ENCODE results near the gene TSPAN14. TPM values are rescaled to one million over a fixed set of nuclear protein-coding genes. Genes with fewer than 3 reads are reported as not detected.

Gene TSPAN14
- total and polyA plus RNA-seq, 5 donors from 2014 or later: 157 to 270 (median 190) TPM

GRCh38 chr10:80453056-80453841 is 861 bp upstream of the TSPAN14 start:
- Mint-ChIP-seq H3K27ac (peak overlapping the region in 2 of 3 donors; percentile 95 to 97), H3K27me3 (no peaks in the 10 kb centered on the region), H3K4me3 (peak overlapping the region in 2 of 4 donors; percentile 91 to 92), H3K9me3 (no peaks in the 10 kb centered on the region), H3K4me1 (peaks cover 8 to 36% (median 18%) of the 10 kb centered on the region in 4 donors), H3K36me3 (peaks cover 6% of the 10 kb centered on the region)
- H3K27ac ChIP-seq (ENCODE audit: insufficient read depth, low read length, poor library complexity, severe bottlenecking): peak overlapping the region; percentile 80
- H3K4me1 ChIP-seq (ENCODE audit: control insufficient read depth, insufficient read depth, low read length, poor library complexity, severe bottlenecking): peaks cover 29% of the 10 kb centered on the region
- no peaks in the 10 kb centered on the region for H3K27me3 ChIP-seq (ENCODE audit: control insufficient read depth, insufficient read depth, low read length)
- H3K4me3 ChIP-seq (ENCODE audit: low read depth, low read length): no peak overlapping the region
- H3K36me3 ChIP-seq (ENCODE audit: control insufficient read depth, insufficient read depth, low read length): peaks cover 2% of the 10 kb centered on the region
- DNase-seq (no peak), ATAC-seq (ENCODE audit: low read depth in 2 of 2) (no peak)
- H3K9me3 ChIP-seq (ENCODE audit: control insufficient read depth in 2 of 2, low read length in 2 of 2): no peaks in the 10 kb centered on the region

- H3K4me3 ChIP-seq (ENCODE audit: low read depth, low read length): peak overlapping the region; percentile 91
- no peak for DNase-seq
- Mint-ChIP-seq H3K4me1 (peaks cover 3 to 48% (median 25%) of the 10 kb centered on the region in 4 donors), H3K9me3 (no peaks in the 10 kb centered on the region), H3K27ac (peak overlapping the region; percentile 89 to 98 (median 91)), H3K4me3 (peak overlapping the region; percentile 79 to 100 (median 97)), H3K27me3 (no peaks in the 10 kb centered on the region), H3K36me3 (peaks cover 6% of the 10 kb centered on the region)
- peak overlapping the region; percentile 84 for H3K27ac ChIP-seq (ENCODE audit: insufficient read depth, low read length, poor library complexity, severe bottlenecking)
- no peaks in the 10 kb centered on the region for H3K9me3 ChIP-seq (ENCODE audit: control insufficient read depth in 2 of 2, low read length in 2 of 2)
- H3K36me3 ChIP-seq (ENCODE audit: control insufficient read depth, insufficient read depth, low read length): peaks cover 2% of the 10 kb centered on the region
- no peaks in the 10 kb centered on the region for H3K27me3 ChIP-seq (ENCODE audit: control insufficient read depth, insufficient read depth, low read length)
- ATAC-seq (ENCODE audit: low read depth in 2 of 2): peak; percentile 1 to 6
- peaks cover 44% of the 10 kb centered on the region for H3K4me1 ChIP-seq (ENCODE audit: control insufficient read depth, insufficient read depth, low read length, poor library complexity, severe bottlenecking)
Measured at GRCh38 chr10:80454513-80455460, 677 bp downstream of the TSPAN14 start.

- Mint-ChIP-seq H3K4me1 (peaks cover 5 to 57% (median 34%) of the 10 kb centered on the region in 4 donors), H3K27me3 (no peaks in the 10 kb centered on the region), H3K36me3 (peaks cover 7% of the 10 kb centered on the region), H3K27ac (peak overlapping the region; percentile 89 to 98 (median 91)), H3K4me3 (peak overlapping the region; percentile 79 to 100 (median 97)), H3K9me3 (no peaks in the 10 kb centered on the region)
- peaks cover 4% of the 10 kb centered on the region for H3K36me3 ChIP-seq (ENCODE audit: control insufficient read depth, insufficient read depth, low read length)
- DNase-seq (no peak), ATAC-seq (ENCODE audit: low read depth in 2 of 2) (no peak)
- no peaks in the 10 kb centered on the region for H3K9me3 ChIP-seq (ENCODE audit: control insufficient read depth in 2 of 2, low read length in 2 of 2)
- peak overlapping the region; percentile 84 for H3K27ac ChIP-seq (ENCODE audit: insufficient read depth, low read length, poor library complexity, severe bottlenecking)
- H3K4me1 ChIP-seq (ENCODE audit: control insufficient read depth, insufficient read depth, low read length, poor library complexity, severe bottlenecking): peaks cover 53% of the 10 kb centered on the region
- no peaks in the 10 kb centered on the region for H3K27me3 ChIP-seq (ENCODE audit: control insufficient read depth, insufficient read depth, low read length)
- H3K4me3 ChIP-seq (ENCODE audit: low read depth, low read length): peak overlapping the region; percentile 91
Measured at GRCh38 chr10:80455461-80456349, 1.6 kb downstream of the TSPAN14 start.

- Histone ChIP-seq H3K27me3 (ENCODE audit: control insufficient read depth, insufficient read depth, low read length) (no peaks in the 10 kb centered on the region), H3K4me1 (ENCODE audit: control insufficient read depth, insufficient read depth, low read length, poor library complexity, severe bottlenecking) (peaks cover 73% of the 10 kb centered on the region), H3K36me3 (ENCODE audit: control insufficient read depth, insufficient read depth, low read length) (peaks cover 6% of the 10 kb centered on the region), H3K4me3 (ENCODE audit: low read depth, low read length) (peak overlapping the region; percentile 93), H3K9me3 (ENCODE audit: control insufficient read depth in 2 of 2, low read length in 2 of 2) (no peaks in the 10 kb centered on the region), H3K27ac (ENCODE audit: insufficient read depth, low read length, poor library complexity, severe bottlenecking) (peak overlapping the region; percentile 80)
- peaks cover 11 to 77% (median 54%) of the 10 kb centered on the region in 4 donors for H3K4me1 Mint-ChIP-seq
- H3K9me3 Mint-ChIP-seq: no peaks in the 10 kb centered on the region
- ATAC-seq (ENCODE audit: low read depth in 2 of 2) (no peak), DNase-seq (no peak)
- H3K27me3 Mint-ChIP-seq: no peaks in the 10 kb centered on the region
- H3K4me3 Mint-ChIP-seq: peak overlapping the region; percentile 79 to 100 (median 97)
- H3K36me3 Mint-ChIP-seq: peaks cover 18% of the 10 kb centered on the region
- peak overlapping the region; percentile 89 to 98 (median 91) for H3K27ac Mint-ChIP-seq
Measured at GRCh38 chr10:80457554-80458262, 3.6 kb downstream of the TSPAN14 start.

GRCh38 chr10:80458263-80458625 is 4.1 kb downstream of the TSPAN14 start:
- H3K27ac ChIP-seq (ENCODE audit: insufficient read depth, low read length, poor library complexity, severe bottlenecking): peak overlapping the region; percentile 80
- Mint-ChIP-seq H3K27me3 (no peaks in the 10 kb centered on the region), H3K4me3 (peak overlapping the region; percentile 79 to 100 (median 97)), H3K27ac (peak overlapping the region; percentile 89 to 98 (median 91)), H3K9me3 (no peaks in the 10 kb centered on the region), H3K36me3 (peaks cover 19% of the 10 kb centered on the region), H3K4me1 (peaks cover 13 to 80% (median 57%) of the 10 kb centered on the region in 4 donors)
- no peaks in the 10 kb centered on the region for H3K9me3 ChIP-seq (ENCODE audit: control insufficient read depth in 2 of 2, low read length in 2 of 2)
- H3K27me3 ChIP-seq (ENCODE audit: control insufficient read depth, insufficient read depth, low read length): no peaks in the 10 kb centered on the region
- ATAC-seq (ENCODE audit: low read depth in 2 of 2) (no peak), DNase-seq (no peak)
- H3K4me3 ChIP-seq (ENCODE audit: low read depth, low read length): peak overlapping the region; percentile 93
- peaks cover 7% of the 10 kb centered on the region for H3K36me3 ChIP-seq (ENCODE audit: control insufficient read depth, insufficient read depth, low read length)
- peaks cover 79% of the 10 kb centered on the region for H3K4me1 ChIP-seq (ENCODE audit: control insufficient read depth, insufficient read depth, low read length, poor library complexity, severe bottlenecking)

- H3K27me3 ChIP-seq (ENCODE audit: control insufficient read depth, insufficient read depth, low read length): no peaks in the 10 kb centered on the region
- ATAC-seq (ENCODE audit: low read depth in 2 of 2): no peak
- H3K27ac ChIP-seq (ENCODE audit: insufficient read depth, low read length, poor library complexity, severe bottlenecking): peak overlapping the region; percentile 80
- no peak for DNase-seq
- Mint-ChIP-seq H3K4me1 (peaks cover 17 to 80% (median 61%) of the 10 kb centered on the region in 4 donors), H3K9me3 (no peaks in the 10 kb centered on the region), H3K27me3 (no peaks in the 10 kb centered on the region), H3K4me3 (peak overlapping the region; percentile 79 to 100 (median 97)), H3K27ac (peak overlapping the region; percentile 89 to 98 (median 91)), H3K36me3 (peaks cover 23% of the 10 kb centered on the region)
- peaks cover 11% of the 10 kb centered on the region for H3K36me3 ChIP-seq (ENCODE audit: control insufficient read depth, insufficient read depth, low read length)
- peak overlapping the region; percentile 93 for H3K4me3 ChIP-seq (ENCODE audit: low read depth, low read length)
- no peaks in the 10 kb centered on the region for H3K9me3 ChIP-seq (ENCODE audit: control insufficient read depth in 2 of 2, low read length in 2 of 2)
- H3K4me1 ChIP-seq (ENCODE audit: control insufficient read depth, insufficient read depth, low read length, poor library complexity, severe bottlenecking): peaks cover 80% of the 10 kb centered on the region
Measured at GRCh38 chr10:80458638-80459037, 4.5 kb downstream of the TSPAN14 start.
